K562 (cell line): ENCODE results near the gene FIGNL1. TPM values are rescaled to one million over a fixed set of nuclear protein-coding genes. Genes with fewer than 3 reads are reported as not detected.

ENCODE experiments used
- ADNP ChIP-seq: fragments of 200-800 bp; sonication (Bioruptor generic); IDR thresholded peaks from 2 replicates; pipeline ENCODE4 v1.6.1; 2016; ENCODE audit warnings: missing genetic modification characterization, missing compliant biosample characterization
- ASH1L ChIP-seq: fragments of 450-650 bp; IDR thresholded peaks from 2 replicates; pipeline ENCODE4 v1.6.1; 2018; ENCODE audit warnings: borderline replicate concordance, mild to moderate bottlenecking, low read depth; ENCODE audit not compliant: partially characterized antibody
- ATF7 ChIP-seq: fragments of 450-650 bp; IDR thresholded peaks from 2 replicates; pipeline ENCODE4 v1.7.1; 2014; ENCODE audit warnings: mild to moderate bottlenecking, moderate library complexity
- CAMTA2 ChIP-seq: fragments of 250-450 bp; sonication (Bioruptor Pico); conservative IDR thresholded peaks from 2 replicates; pipeline ENCODE4 v1.5.1; 2022
- CBX1 ChIP-seq: sonication (generic); IDR thresholded peaks from 2 replicates; pipeline ENCODE4 v1.6.1; 2016; ENCODE audit warnings: antibody characterized with exemption, low read depth, mild to moderate bottlenecking
- ESRRB ChIP-seq: fragments of 250-450 bp; sonication (Bioruptor Pico); IDR thresholded peaks from 2 replicates; pipeline ENCODE4 v1.5.0; 2020; ENCODE audit warnings: mild to moderate bottlenecking, moderate library complexity, borderline replicate concordance
- FOXK2 ChIP-seq, 2 experiments: fragments of 450-650 bp; IDR thresholded peaks in 1 of 2; conservative IDR thresholded peaks in 1 of 2; 2 replicates each; pipeline ENCODE4 v1.6.1; 2016; ENCODE audit warnings: low read depth in 2 of 2, mild to moderate bottlenecking in 1 of 2
- KLF6 ChIP-seq: fragments of 250-450 bp; sonication (Bioruptor Pico); IDR thresholded peaks from 2 replicates; pipeline ENCODE4 v1.4.0; 2020; ENCODE audit warnings: mild to moderate bottlenecking, moderate library complexity, borderline replicate concordance
- NBN ChIP-seq: fragments of 450-650 bp; IDR thresholded peaks from 2 replicates; pipeline ENCODE4 v1.6.1; 2016; ENCODE audit warnings: low read depth, mild to moderate bottlenecking
- NR1H2 ChIP-seq: sonication (generic); formaldehyde crosslinking; IDR thresholded peaks from 2 replicates; pipeline ENCODE4 v1.4.0; 2020; ENCODE audit warnings: mild to moderate bottlenecking, missing genetic modification reagents
- POLR2B ChIP-seq: fragments of 450-650 bp; IDR thresholded peaks from 2 replicates; pipeline ENCODE4 v1.6.1; 2018; ENCODE audit warnings: low read depth; ENCODE audit not compliant: partially characterized antibody
- RBFOX2 ChIP-seq: fragments of 200-400 bp; formaldehyde crosslinking; IDR thresholded peaks from 2 replicates; pipeline ENCODE4 v1.6.1; 2017; ENCODE audit warnings: low read depth, mild to moderate bottlenecking, low read length, moderate library complexity
- RHOXF2B ChIP-seq: fragments of 250-450 bp; sonication (Bioruptor Pico); conservative IDR thresholded peaks from 2 replicates; pipeline ENCODE4 v1.5.1; 2021
- RUNX1 ChIP-seq: sonication (generic); IDR thresholded peaks from 2 replicates; pipeline ENCODE4 v1.6.1; 2016; ENCODE audit warnings: antibody characterized with exemption, low read depth
- SMARCB1 ChIP-seq: IDR thresholded peaks from 2 replicates; pipeline ENCODE4 v1.6.1; 2011; ENCODE audit warnings: improper control_type of control experiment, low read depth; ENCODE audit not compliant: insufficient read length
- U2AF2 ChIP-seq: fragments of 200-400 bp; formaldehyde crosslinking; optimal IDR thresholded peaks from 2 replicates; pipeline ENCODE3; 2017; ENCODE audit warnings: low read depth, mild to moderate bottlenecking, low read length
- ZNF140 ChIP-seq: fragments of 250-450 bp; sonication (Bioruptor Pico); IDR thresholded peaks from 2 replicates; pipeline ENCODE4 v1.8.0; 2021; ENCODE audit warnings: moderate library complexity, mild to moderate bottlenecking, inconsistent platforms
- polyA plus RNA-seq, 8 experiments: library from polyadenylated mRNA; depleted of rRNA in 4 of 8; stranded (reverse) in 5 of 8; unstranded in 3 of 8; fragments of >200 nt; fragmentation: Nextera tagmentation in 2 of 8; fragmentation: Illumina TruSeq in 1 of 8; extraction: Ambion mirVana in 2 of 8; extraction: Trizol in 1 of 8; gene quantifications; 2 replicates each; pipeline versions ENCODE4 v1.2.1 to v1.2.3, GENCODE V29; 2011 to 2014; ENCODE audit warnings: inconsistent platforms in 1 of 8, missing spikeins in 1 of 8
- total RNA-seq, 7 experiments: library from RNA; depleted of rRNA in 6 of 7; stranded (reverse); fragments of >200 nt in 6 of 7; fragmentation: Illumina TruSeq in 2 of 7; extraction: Trizol in 2 of 7; gene quantifications; 2 replicates each; pipeline versions ENCODE4 v1.2.1 to v1.2.3, GENCODE V29; 2011 to 2021; ENCODE audit warnings: low replicate concordance in 1 of 7
- TF ChIP-seq, protein P1 (sequence below): fragments of 250-450 bp; sonication (Bioruptor Pico); IDR thresholded peaks from 2 replicates; pipeline ENCODE4 v1.9.0; 2021; ENCODE audit warnings: mild to moderate bottlenecking, inconsistent platforms
- TF ChIP-seq, protein P2 (sequence below): sonication (generic); formaldehyde crosslinking; IDR thresholded peaks from 2 replicates; pipeline ENCODE4 v1.8.0; 2022; ENCODE audit warnings: missing genetic modification reagents, mild to moderate bottlenecking, moderate library complexity, borderline replicate concordance
- TF ChIP-seq, protein P3 (sequence below): IDR thresholded peaks from 3 replicates; pipeline ENCODE4 v1.6.1; 2011; ENCODE audit warnings: borderline replicate concordance, mild to moderate bottlenecking; ENCODE audit not compliant: insufficient read length, insufficient read depth
- TF ChIP-seq, protein P4 (sequence below): sonication (generic); formaldehyde crosslinking; IDR thresholded peaks from 2 replicates; pipeline ENCODE4 v1.8.1; 2023; ENCODE audit warnings: mild to moderate bottlenecking, missing genetic modification reagents

FIGNL1 gene
- total and polyA plus RNA-seq, 9 of the 15 experiments (the other 6 are each of a cell fraction or from before 2014, with no cell fraction given), result 15.5 to 48.3 (median 27.6) TPM

DNA sequence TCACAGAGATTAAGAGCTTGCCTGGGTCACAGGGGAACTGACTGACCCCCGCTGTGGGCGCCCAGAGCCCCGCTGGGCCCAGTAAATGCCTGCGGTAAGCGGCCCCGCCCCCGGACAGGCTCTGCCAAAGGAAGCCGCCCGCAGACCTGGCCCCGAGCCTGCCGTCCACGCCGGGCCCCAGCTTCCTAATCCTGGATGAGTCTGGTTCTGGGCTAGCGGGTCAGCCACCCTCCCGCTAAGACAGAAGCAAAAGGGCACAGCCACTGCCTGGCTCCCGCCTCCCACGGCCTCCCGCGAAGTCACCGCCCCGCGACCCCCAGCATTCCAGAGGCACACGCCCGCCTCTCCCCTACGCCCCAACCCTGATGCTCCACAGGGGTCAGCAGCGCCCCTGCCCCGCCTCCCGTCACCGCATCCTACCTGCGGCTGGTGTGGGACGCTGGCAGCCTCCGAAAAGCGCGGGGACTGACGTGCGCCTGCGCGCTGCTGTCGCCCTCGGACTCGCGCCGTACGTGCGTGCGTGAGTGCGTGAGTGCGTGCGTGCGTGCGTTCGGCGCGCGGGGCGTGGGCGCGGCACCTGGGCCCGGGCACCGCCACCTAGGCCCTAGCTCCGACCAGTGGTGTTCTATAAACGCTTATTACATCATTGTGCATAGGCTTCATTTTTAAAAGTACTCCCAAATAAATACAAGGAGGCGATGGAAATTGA lies at the start of gene FIGNL1 (continued):
- TF ChIP-seq ATF7 (no peak; the same call in none of the 2 replicates), POLR2B (peak; percentile 76), FOXK2 (conservative IDR thresholded peaks at IDR 0.05 in 1 of 2, IDR thresholded peaks at IDR 0.05 in 1 of 2; ENCODE audit: low read depth in 2 of 2) (no peak), CBX1 (peak; percentile 89), CAMTA2 (no peak), SMARCB1 (no peak), ESRRB (CRISPR knock-in tag) (no peak), KLF6 (CRISPR knock-in tag) (no peak), U2AF2 (no peak), ASH1L (no peak), RBFOX2 (peak; percentile 87), RHOXF2B (no peak), ADNP (tag) (no peak), NR1H2 (CRISPR knock-in tag) (no peak), NBN (no peak), ZNF140 (CRISPR knock-in tag) (no peak), RUNX1 (no peak)
- TF ChIP-seq, protein P1, sequence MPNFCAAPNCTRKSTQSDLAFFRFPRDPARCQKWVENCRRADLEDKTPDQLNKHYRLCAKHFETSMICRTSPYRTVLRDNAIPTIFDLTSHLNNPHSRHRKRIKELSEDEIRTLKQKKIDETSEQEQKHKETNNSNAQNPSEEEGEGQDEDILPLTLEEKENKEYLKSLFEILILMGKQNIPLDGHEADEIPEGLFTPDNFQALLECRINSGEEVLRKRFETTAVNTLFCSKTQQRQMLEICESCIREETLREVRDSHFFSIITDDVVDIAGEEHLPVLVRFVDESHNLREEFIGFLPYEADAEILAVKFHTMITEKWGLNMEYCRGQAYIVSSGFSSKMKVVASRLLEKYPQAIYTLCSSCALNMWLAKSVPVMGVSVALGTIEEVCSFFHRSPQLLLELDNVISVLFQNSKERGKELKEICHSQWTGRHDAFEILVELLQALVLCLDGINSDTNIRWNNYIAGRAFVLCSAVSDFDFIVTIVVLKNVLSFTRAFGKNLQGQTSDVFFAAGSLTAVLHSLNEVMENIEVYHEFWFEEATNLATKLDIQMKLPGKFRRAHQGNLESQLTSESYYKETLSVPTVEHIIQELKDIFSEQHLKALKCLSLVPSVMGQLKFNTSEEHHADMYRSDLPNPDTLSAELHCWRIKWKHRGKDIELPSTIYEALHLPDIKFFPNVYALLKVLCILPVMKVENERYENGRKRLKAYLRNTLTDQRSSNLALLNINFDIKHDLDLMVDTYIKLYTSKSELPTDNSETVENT (CRISPR knock-in tag), result no peak
- TF ChIP-seq, protein P2, sequence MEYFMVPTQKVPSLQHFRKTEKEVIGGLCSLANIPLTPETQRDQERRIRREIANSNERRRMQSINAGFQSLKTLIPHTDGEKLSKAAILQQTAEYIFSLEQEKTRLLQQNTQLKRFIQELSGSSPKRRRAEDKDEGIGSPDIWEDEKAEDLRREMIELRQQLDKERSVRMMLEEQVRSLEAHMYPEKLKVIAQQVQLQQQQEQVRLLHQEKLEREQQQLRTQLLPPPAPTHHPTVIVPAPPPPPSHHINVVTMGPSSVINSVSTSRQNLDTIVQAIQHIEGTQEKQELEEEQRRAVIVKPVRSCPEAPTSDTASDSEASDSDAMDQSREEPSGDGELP (CRISPR knock-in tag), result peak; percentile 58; the same call in 1 of the 2 replicates
- TF ChIP-seq, protein P3, sequence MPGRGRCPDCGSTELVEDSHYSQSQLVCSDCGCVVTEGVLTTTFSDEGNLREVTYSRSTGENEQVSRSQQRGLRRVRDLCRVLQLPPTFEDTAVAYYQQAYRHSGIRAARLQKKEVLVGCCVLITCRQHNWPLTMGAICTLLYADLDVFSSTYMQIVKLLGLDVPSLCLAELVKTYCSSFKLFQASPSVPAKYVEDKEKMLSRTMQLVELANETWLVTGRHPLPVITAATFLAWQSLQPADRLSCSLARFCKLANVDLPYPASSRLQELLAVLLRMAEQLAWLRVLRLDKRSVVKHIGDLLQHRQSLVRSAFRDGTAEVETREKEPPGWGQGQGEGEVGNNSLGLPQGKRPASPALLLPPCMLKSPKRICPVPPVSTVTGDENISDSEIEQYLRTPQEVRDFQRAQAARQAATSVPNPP, result no peak
- TF ChIP-seq, protein P4, sequence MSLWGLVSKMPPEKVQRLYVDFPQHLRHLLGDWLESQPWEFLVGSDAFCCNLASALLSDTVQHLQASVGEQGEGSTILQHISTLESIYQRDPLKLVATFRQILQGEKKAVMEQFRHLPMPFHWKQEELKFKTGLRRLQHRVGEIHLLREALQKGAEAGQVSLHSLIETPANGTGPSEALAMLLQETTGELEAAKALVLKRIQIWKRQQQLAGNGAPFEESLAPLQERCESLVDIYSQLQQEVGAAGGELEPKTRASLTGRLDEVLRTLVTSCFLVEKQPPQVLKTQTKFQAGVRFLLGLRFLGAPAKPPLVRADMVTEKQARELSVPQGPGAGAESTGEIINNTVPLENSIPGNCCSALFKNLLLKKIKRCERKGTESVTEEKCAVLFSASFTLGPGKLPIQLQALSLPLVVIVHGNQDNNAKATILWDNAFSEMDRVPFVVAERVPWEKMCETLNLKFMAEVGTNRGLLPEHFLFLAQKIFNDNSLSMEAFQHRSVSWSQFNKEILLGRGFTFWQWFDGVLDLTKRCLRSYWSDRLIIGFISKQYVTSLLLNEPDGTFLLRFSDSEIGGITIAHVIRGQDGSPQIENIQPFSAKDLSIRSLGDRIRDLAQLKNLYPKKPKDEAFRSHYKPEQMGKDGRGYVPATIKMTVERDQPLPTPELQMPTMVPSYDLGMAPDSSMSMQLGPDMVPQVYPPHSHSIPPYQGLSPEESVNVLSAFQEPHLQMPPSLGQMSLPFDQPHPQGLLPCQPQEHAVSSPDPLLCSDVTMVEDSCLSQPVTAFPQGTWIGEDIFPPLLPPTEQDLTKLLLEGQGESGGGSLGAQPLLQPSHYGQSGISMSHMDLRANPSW (CRISPR knock-in tag), result peak; percentile 18; the same call in 1 of the 2 replicates
